Adrenal gland (tissue), 12 donors: ENCODE results near the gene C1QTNF7. TPM values are rescaled to one million over a fixed set of nuclear protein-coding genes. Genes with fewer than 3 reads are reported as not detected.
A peak's percentile ranks its signal among the peaks of the same experiment; 100 is the strongest.

Experiments
- DNase-seq, 7 donors: peaks; one replicate each; pipeline ENCODE4 v3.0.0-alpha.2; 2019 to 2020
- H3K27ac ChIP-seq, 5 donors: fragments of 200-600 bp; sonication (generic) in 4 of 5; 1 replicate in 3 of 5; 2 replicates in 2 of 5; pipeline versions ENCODE4 v1.5.1 to v1.8.0; 2016 to 2020; ENCODE audit warnings: mild to moderate bottlenecking in 1 of 5
- H3K27me3 ChIP-seq: fragments of 200-600 bp; 2 replicates; pipeline ENCODE4 v1.8.0; 2021
- H3K36me3 ChIP-seq, 2 donors: fragments of 200-600 bp; replicated peaks in 1 of 2; 1 replicate in 1 of 2; 2 replicates in 1 of 2; pipeline versions ENCODE4 v1.5.1 to v1.8.0; 2018 to 2022
- H3K4me1 ChIP-seq, 2 donors: fragments of 200-600 bp; replicated peaks in 1 of 2; 1 replicate in 1 of 2; 2 replicates in 1 of 2; pipeline versions ENCODE4 v1.5.1 to v1.8.0; 2018 to 2021
- H3K4me3 ChIP-seq, 4 donors: fragments of 200-600 bp; sonication (generic) in 3 of 4; one replicate each; pipeline ENCODE4 v1.5.1; 2016 to 2018
- H3K9me3 ChIP-seq, 3 donors: fragments of 200-600 bp; sonication (generic) in 1 of 3; replicated peaks in 1 of 3; 1 replicate in 2 of 3; 2 replicates in 1 of 3; pipeline versions ENCODE4 v1.5.1 to v1.8.0; 2016 to 2021
- CTCF ChIP-seq, 6 experiments: fragments of 450-650 bp in 4 of 6; fragments of 200-600 bp in 2 of 6; sonication (generic) in 1 of 6; IDR thresholded peaks; 1 replicate in 5 of 6; 2 replicates in 1 of 6; pipeline versions ENCODE4 v1.5.1 to v1.8.0; 2016 to 2021; ENCODE audit warnings: antibody characterized with exemption in 6 of 6, mild to moderate bottlenecking in 2 of 6, moderate library complexity in 1 of 6
- POLR2A ChIP-seq, 2 donors: fragments of 450-650 bp; IDR thresholded peaks; one replicate each; pipeline ENCODE4 v1.6.1; 2017; ENCODE audit warnings: antibody characterized with exemption in 2 of 2, mild to moderate bottlenecking in 2 of 2, moderate library complexity in 1 of 2
- WGBS, 4 donors: extraction: QIAGEN DNeasy Blood & Tissue Kit in 2 of 4; methylation state at CpG; one replicate each; pipeline versions ENCODE4 v1.1.5 to v1.1.7; 2013 to 2017; 5-methylcytosine and 5-hydroxymethylcytosine counted together
- intact Hi-C, 2 donors: fragments of 100-400 bp; cut with DNase I; formaldehyde crosslinking; loops; one replicate each; pipeline versions ENCODE4 v1.14.1 to v1.15.0; 2022 to 2023
- polyA plus RNA-seq, 3 donors: library from polyadenylated mRNA; stranded (reverse); fragments of 200-250 nt in 2 of 3; fragments of 350-450 nt in 1 of 3; fragmentation: Illumina TruSeq in 1 of 3; extraction: RNeasy Lipid Tissue Mini Kit (QIAGEN cat#74804) in 1 of 3; gene quantifications; one replicate each; pipeline ENCODE4 v1.2.3, GENCODE V29; 2013 to 2014
- total RNA-seq, 9 donors: library from RNA; depleted of rRNA in 4 of 9; stranded (reverse); fragments of >200 nt in 4 of 9; fragments of 120-200 nt in 1 of 9; fragmentation: NEBNext Ultra II Directional in 1 of 9; extraction: Animal tissue kit (Norgen Biotek cat#: 25700) in 1 of 9; gene quantifications; one replicate each; pipeline versions ENCODE4 v1.1.0 to v1.2.4, GENCODE V29; 2013 to 2023
- donor health status: healthy with polysubstance abuse.
- donor health status: Bipolar disorder and iron deficiency.
- donor health status: DM: yes; HTN: yes; CAD: no.
- donor health status: DM: no; HTN: no; CAD: no.
- donor health status: DM: no; HTN: no; CAD: no.
- donor health status: DM: yes; HTN: yes; CAD: no.

The C1QTNF7 gene
- total and polyA plus RNA-seq, 12 donors = 0.09 to 2.8 (median 1.1) TPM

- H3K27me3 ChIP-seq = no peaks in the 10 kb centered on the region
- DNase-seq = peak in 5 of 7 donors; percentile 38 to 63 (median 43)
- H3K36me3 ChIP-seq = no peaks in the 10 kb centered on the region
- intact Hi-C loops = no loop called here
- no peak overlapping the region for H3K4me3 ChIP-seq
- H3K27ac ChIP-seq = no peak overlapping the region
- 1 to 9% (median 2%) methylated on average over 2 of the region's 2 CpGs for WGBS, 4 donors
- no peaks in the 10 kb centered on the region for H3K9me3 ChIP-seq
- H3K4me1 ChIP-seq = peaks cover 0 to 9% of the 10 kb centered on the region in 2 donors
- no peak for TF ChIP-seq POLR2A (IDR thresholded peaks at IDR 0.05)
Observed at GRCh38 chr4:15436513-15436912, 8.7 kb downstream of the C1QTNF7 start.

GRCh38 chr4:15438939-15439524, 11.2 kb downstream of the C1QTNF7 start:
- intact Hi-C loops = no loop called here
- no peaks in the 10 kb centered on the region for H3K9me3 ChIP-seq
- H3K27me3 ChIP-seq = no peaks in the 10 kb centered on the region
- TF ChIP-seq POLR2A (IDR thresholded peaks at IDR 0.05) (no peak), CTCF (IDR thresholded peaks at IDR 0.05) (no peak)
- H3K4me3 ChIP-seq = no peak overlapping the region
- H3K36me3 ChIP-seq = no peaks in the 10 kb centered on the region
- no peak overlapping the region for H3K27ac ChIP-seq
- no peak for DNase-seq
- 82 to 93% (median 89%) methylated on average over 2 of the region's 2 CpGs for WGBS, 4 donors
- H3K4me1 ChIP-seq = peaks cover 0 to 9% of the 10 kb centered on the region in 2 donors

GRCh38 chr4:15443371-15444160, 15.7 kb downstream of the C1QTNF7 start:
- 63 to 94% (median 89%) methylated on average over 2 of the region's 2 CpGs for WGBS, 4 donors
- Histone ChIP-seq H3K27me3 (no peaks in the 10 kb centered on the region), H3K4me3 (no peak overlapping the region), H3K27ac (no peak overlapping the region), H3K36me3 (no peaks in the 10 kb centered on the region), H3K4me1 (no peaks in the 10 kb centered on the region), H3K9me3 (no peaks in the 10 kb centered on the region)
- intact Hi-C loops = no loop called here
- no peak for DNase-seq
- TF ChIP-seq POLR2A (IDR thresholded peaks at IDR 0.05) (no peak), CTCF (IDR thresholded peaks at IDR 0.05) (no peak)

GRCh38 chr4:15444276-15444675, 16.4 kb downstream of the C1QTNF7 start:
- Histone ChIP-seq H3K27me3 (no peaks in the 10 kb centered on the region), H3K27ac (no peak overlapping the region), H3K4me1 (no peaks in the 10 kb centered on the region), H3K36me3 (no peaks in the 10 kb centered on the region), H3K9me3 (no peaks in the 10 kb centered on the region), H3K4me3 (no peak overlapping the region)
- 92 to 97% (median 95%) methylated on average over 7 of the region's 7 CpGs for WGBS, 4 donors
- DNase-seq = no peak
- intact Hi-C loops = no loop called here
- TF ChIP-seq POLR2A (IDR thresholded peaks at IDR 0.05) (no peak), CTCF (IDR thresholded peaks at IDR 0.05) (no peak)
